HEK293 (cell line): ENCODE data around the gene CCDC69.
"Not testable (repeated sequence)": the region's sequence is repeated elsewhere in the genome, so short reads cannot be mapped to it uniquely, and the experiment has no call there.

Experiments used
- CTCF ChIA-PET: fragments of 350-600 bp; formaldehyde crosslinking; extraction: SDS; loops from one replicate; lab custom pipeline; 2021; ENCODE audit warnings: antibody characterized with exemption; lab: Yijun Ruan, JAX
- POLR2A ChIA-PET: fragments of 300-600 bp; formaldehyde crosslinking; extraction: SDS; loops from one replicate; lab custom pipeline; 2020; ENCODE audit warnings: antibody characterized with exemption, inconsistent platforms; lab: Yijun Ruan, JAX
- H3K27ac ChIP-seq: fragments of 200-500 bp; sonication (Bioruptor generic); 2 replicates; pipeline ENCODE4 v1.5.1; 2014; ENCODE audit warnings: low read depth, low read length, control low read depth, inconsistent platforms; ENCODE audit errors: extremely low read depth
- H3K36me3 ChIP-seq, 2 experiments: fragments of 200-500 bp in 1 of 2; sonication (Bioruptor generic) in 1 of 2; 1 replicate in 1 of 2; 2 replicates in 1 of 2; pipeline ENCODE4 v1.5.1; 2014 to 2017; ENCODE audit warnings: inconsistent platforms in 2 of 2, low read length in 2 of 2; ENCODE audit not compliant: control insufficient read depth in 2 of 2, insufficient read depth in 1 of 2
- H3K4me1 ChIP-seq: fragments of 200-500 bp; sonication (Bioruptor generic); 2 replicates; pipeline ENCODE4 v1.5.1; 2014; ENCODE audit warnings: mild to moderate bottlenecking, low read length, inconsistent platforms; ENCODE audit not compliant: control insufficient read depth, insufficient read depth
- H3K4me3 ChIP-seq: 2 replicates; pipeline ENCODE4 v1.5.1; 2011; ENCODE audit warnings: low read depth, mild to moderate bottlenecking, control low read depth, low read length, moderate library complexity
- H3K9me3 ChIP-seq: fragments of 200-500 bp; sonication (Bioruptor generic); 2 replicates; pipeline ENCODE4 v1.5.1; 2014; ENCODE audit warnings: low read depth, low read length, inconsistent platforms; ENCODE audit not compliant: control insufficient read depth, insufficient read depth
- EGR2 ChIP-seq: fragments of 450-650 bp; formaldehyde crosslinking; IDR thresholded peaks from 2 replicates; pipeline ENCODE4 v1.5.1; 2016; ENCODE audit warnings: low read depth, missing biosample characterization, missing genetic modification characterization
- PRDM1 ChIP-seq: fragments of 450-650 bp; formaldehyde crosslinking; IDR thresholded peaks from 2 replicates; pipeline ENCODE4; 2016; ENCODE audit warnings: missing biosample characterization, missing genetic modification characterization
- SCRT2 ChIP-seq: fragments of 450-650 bp; formaldehyde crosslinking; IDR thresholded peaks from 2 replicates; pipeline ENCODE4 v1.5.1; 2016; ENCODE audit warnings: missing biosample characterization, missing genetic modification characterization
- ZFHX2 ChIP-seq: fragments of 450-650 bp; formaldehyde crosslinking; conservative IDR thresholded peaks from 2 replicates; pipeline ENCODE4 v1.5.1; 2016; ENCODE audit warnings: missing biosample characterization, missing genetic modification characterization
- ZNF138 ChIP-seq: fragments of 450-650 bp; formaldehyde crosslinking; IDR thresholded peaks from 2 replicates; pipeline ENCODE4 v1.5.1; 2016; ENCODE audit warnings: missing biosample characterization, missing genetic modification characterization, borderline replicate concordance
- ZNF140 ChIP-seq: fragments of 450-650 bp; formaldehyde crosslinking; IDR thresholded peaks from 2 replicates; pipeline ENCODE4 v1.5.1; 2016; ENCODE audit warnings: missing biosample characterization, missing genetic modification characterization
- ZNF335 ChIP-seq: fragments of 450-650 bp; formaldehyde crosslinking; conservative IDR thresholded peaks from 2 replicates; pipeline ENCODE4 v1.5.1; 2016; ENCODE audit warnings: missing biosample characterization, missing genetic modification characterization
- ZNF501 ChIP-seq: fragments of 450-650 bp; formaldehyde crosslinking; IDR thresholded peaks from 2 replicates; pipeline ENCODE4 v1.5.1; 2016; ENCODE audit warnings: missing biosample characterization, missing genetic modification characterization
- ZNF677 ChIP-seq: fragments of 450-650 bp; IDR thresholded peaks from 2 replicates; pipeline ENCODE4 v1.5.0; 2018; ENCODE audit warnings: missing biosample characterization, mild to moderate bottlenecking, missing genetic modification characterization, moderate library complexity
- ZSCAN23 ChIP-seq: fragments of 450-650 bp; formaldehyde crosslinking; IDR thresholded peaks from 2 replicates; pipeline ENCODE4 v1.5.1; 2016; ENCODE audit warnings: missing biosample characterization, missing genetic modification characterization
- ZXDB ChIP-seq: fragments of 450-650 bp; formaldehyde crosslinking; IDR thresholded peaks from 2 replicates; pipeline ENCODE4 v1.5.1; 2016; ENCODE audit warnings: missing biosample characterization, missing genetic modification characterization
- TF ChIP-seq, protein P1 (sequence below): sonication (generic); formaldehyde crosslinking; IDR thresholded peaks from 2 replicates; pipeline ENCODE4 v1.8.1; 2022; ENCODE audit warnings: mild to moderate bottlenecking, moderate library complexity, missing genetic modification reagents
- TF ChIP-seq, protein P2 (sequence below): fragments of 450-650 bp; formaldehyde crosslinking; IDR thresholded peaks from 2 replicates; pipeline ENCODE4 v1.5.1; 2016; ENCODE audit warnings: missing biosample characterization, missing genetic modification characterization
- TF ChIP-seq, protein P3 (sequence below): fragments of 450-650 bp; formaldehyde crosslinking; IDR thresholded peaks from 2 replicates; pipeline ENCODE4 v1.5.1; 2016; ENCODE audit warnings: missing biosample characterization, missing genetic modification characterization, borderline replicate concordance

Gene CCDC69

DNA sequence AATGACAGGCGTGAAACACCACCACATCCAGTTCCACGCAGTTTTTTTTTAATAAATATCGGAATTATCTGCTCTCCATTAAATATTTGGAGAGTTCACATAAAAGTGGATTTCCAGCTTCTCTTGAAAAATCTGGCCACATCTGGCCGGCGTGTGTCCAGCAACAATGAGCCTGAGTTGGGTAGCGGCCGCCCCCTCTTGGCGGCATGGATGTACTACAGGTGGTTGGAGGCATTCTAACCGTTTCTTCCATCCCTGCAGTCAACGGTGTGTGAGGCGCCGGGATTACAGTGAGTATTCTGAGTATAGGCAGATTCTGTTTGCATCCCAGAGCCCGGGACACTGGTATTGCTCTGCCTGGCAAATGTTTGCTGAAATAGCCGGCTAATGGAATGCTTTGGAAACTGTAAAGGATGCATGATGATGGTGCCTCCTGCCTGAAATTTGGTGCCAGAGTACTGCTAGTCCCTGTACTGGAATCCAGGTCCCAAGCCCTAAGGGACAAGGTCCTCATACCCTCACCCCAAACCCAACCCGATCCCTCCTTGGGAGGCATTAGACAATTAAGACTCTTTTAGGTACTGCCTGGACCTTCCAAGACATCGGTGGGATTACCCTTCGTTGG is 15.5 kb upstream of the CCDC69 start (continued):
- TF ChIP-seq ZNF138 (no peak), ZNF335 (0 out of 2 replicates have a peak, but pooled peaks have one; percentile 23)

DNA sequence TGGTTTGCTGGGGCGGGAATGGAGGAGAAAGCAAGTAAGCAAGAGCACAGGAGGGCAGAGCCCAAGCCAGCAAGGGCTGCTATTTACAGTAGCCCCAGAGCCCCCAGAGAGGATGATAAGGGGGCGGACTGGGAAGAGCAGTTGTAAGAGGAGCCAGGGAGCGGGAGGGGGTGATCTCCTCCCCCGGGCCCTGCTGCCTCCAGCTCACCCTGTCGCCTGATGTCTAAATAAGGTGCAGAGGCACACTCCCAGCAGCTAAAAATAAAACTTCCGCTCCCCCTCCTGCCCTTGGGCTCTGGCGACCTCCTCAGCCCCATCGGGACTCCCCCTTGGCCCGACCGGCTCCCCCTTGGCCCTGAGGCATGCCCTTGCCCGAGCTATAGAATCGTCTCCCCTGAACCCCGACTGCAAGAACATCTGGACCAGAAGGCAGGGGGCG is 14.4 kb upstream of the CCDC69 start:
- ChIA-PET CTCF (interaction anchor here (0.6 to 6.6 kb wide), 22 partner anchors 8 to 1068 kb away, joined by 3 to 54 read pairs (median 5); no protein-coding TSS in a partner anchor), POLR2A (interaction anchor here (0.5 to 1.7 kb wide), 2 partner anchors 14 to 71 kb away, joined by 4 to 5 read pairs; partner anchors contain the start of gene GM2A)
- H3K27ac ChIP-seq: no peak overlapping the region
- H3K4me3 ChIP-seq: no peak overlapping the region
- no peaks in the 10 kb centered on the region for H3K9me3 ChIP-seq
- no peaks in the 10 kb centered on the region for H3K36me3 ChIP-seq
- TF ChIP-seq SCRT2 (tag by site-specific recombination) (no peak), ZNF501 (no peak), ZFHX2 (tag by site-specific recombination) (peak; percentile 56), EGR2 (tag by site-specific recombination) (peak; percentile 58)
- no peaks in the 10 kb centered on the region for H3K4me1 ChIP-seq

DNA sequence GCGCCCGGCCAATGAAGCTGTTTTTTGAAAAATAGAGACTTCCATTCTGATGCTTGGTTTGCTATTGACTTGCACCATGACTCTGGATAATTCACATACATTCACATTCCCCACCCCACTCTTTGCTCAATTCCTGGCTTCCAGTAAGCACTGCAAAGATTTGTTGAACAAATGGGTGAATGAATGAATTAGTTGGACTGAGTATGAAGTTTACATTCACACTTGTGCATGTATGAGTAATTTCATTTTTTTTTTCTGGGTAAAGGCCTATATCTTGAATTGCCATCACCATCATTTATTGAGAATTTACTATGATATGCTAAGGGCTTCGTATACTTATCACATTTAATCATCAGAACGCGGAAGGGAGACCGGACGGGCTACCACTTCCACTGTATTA is 13.8 kb upstream of the CCDC69 start:
- TF ChIP-seq ZNF677 (tag by site-specific recombination): no peak
- Histone ChIP-seq H3K4me3 (no peak overlapping the region), H3K27ac (no peak overlapping the region), H3K36me3 (no peaks in the 10 kb centered on the region), H3K4me1 (no peaks in the 10 kb centered on the region), H3K9me3 (no peaks in the 10 kb centered on the region)
- ChIA-PET POLR2A (interaction anchor here (0.5 kb wide), 1 partner anchor 70 kb away, joined by 5 read pairs; no protein-coding TSS in a partner anchor), CTCF (interaction anchor here (0.6 to 6.6 kb wide), 12 partner anchors 8 to 409 kb away, joined by 3 to 54 read pairs (median 8); no protein-coding TSS in a partner anchor)

DNA sequence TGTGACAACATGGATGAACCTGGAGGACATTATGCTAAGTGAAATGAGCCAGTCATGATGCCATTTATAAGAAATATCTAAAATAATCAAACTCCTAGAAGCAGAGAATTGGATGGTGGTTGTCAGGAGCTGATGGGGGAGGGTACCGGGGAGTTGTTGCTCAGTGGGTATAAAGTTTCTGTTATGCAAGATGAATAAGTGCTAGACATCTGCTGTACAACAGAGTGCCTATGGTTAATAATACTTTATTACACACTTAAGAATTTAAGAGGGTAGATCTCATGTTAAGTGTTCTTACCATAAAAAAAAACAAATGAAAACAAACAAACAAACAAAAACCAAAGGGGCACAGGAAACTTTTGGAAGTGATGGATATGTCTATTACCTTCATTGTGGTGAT is 13.0 kb upstream of the CCDC69 start:
- H3K9me3 ChIP-seq: no peaks in the 10 kb centered on the region
- TF ChIP-seq PRDM1 (no peak), ZSCAN23 (tag by site-specific recombination) (no peak), ZXDB (tag by site-specific recombination) (no peak), ZNF140 (tag by site-specific recombination) (no peak)
- TF ChIP-seq, protein P1, sequence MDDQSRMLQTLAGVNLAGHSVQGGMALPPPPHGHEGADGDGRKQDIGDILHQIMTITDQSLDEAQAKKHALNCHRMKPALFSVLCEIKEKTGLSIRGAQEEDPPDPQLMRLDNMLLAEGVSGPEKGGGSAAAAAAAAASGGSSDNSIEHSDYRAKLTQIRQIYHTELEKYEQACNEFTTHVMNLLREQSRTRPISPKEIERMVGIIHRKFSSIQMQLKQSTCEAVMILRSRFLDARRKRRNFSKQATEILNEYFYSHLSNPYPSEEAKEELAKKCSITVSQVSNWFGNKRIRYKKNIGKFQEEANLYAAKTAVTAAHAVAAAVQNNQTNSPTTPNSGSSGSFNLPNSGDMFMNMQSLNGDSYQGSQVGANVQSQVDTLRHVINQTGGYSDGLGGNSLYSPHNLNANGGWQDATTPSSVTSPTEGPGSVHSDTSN (CRISPR knock-in tag): no peak
- TF ChIP-seq, protein P2, sequence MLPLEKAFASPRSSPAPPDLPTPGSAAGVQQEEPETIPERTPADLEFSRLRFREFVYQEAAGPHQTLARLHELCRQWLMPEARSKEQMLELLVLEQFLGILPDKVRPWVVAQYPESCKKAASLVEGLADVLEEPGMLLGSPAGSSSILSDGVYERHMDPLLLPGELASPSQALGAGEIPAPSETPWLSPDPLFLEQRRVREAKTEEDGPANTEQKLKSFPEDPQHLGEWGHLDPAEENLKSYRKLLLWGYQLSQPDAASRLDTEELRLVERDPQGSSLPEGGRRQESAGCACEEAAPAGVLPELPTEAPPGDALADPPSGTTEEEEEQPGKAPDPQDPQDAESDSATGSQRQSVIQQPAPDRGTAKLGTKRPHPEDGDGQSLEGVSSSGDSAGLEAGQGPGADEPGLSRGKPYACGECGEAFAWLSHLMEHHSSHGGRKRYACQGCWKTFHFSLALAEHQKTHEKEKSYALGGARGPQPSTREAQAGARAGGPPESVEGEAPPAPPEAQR (tag by site-specific recombination): no peak
- TF ChIP-seq, protein P3, sequence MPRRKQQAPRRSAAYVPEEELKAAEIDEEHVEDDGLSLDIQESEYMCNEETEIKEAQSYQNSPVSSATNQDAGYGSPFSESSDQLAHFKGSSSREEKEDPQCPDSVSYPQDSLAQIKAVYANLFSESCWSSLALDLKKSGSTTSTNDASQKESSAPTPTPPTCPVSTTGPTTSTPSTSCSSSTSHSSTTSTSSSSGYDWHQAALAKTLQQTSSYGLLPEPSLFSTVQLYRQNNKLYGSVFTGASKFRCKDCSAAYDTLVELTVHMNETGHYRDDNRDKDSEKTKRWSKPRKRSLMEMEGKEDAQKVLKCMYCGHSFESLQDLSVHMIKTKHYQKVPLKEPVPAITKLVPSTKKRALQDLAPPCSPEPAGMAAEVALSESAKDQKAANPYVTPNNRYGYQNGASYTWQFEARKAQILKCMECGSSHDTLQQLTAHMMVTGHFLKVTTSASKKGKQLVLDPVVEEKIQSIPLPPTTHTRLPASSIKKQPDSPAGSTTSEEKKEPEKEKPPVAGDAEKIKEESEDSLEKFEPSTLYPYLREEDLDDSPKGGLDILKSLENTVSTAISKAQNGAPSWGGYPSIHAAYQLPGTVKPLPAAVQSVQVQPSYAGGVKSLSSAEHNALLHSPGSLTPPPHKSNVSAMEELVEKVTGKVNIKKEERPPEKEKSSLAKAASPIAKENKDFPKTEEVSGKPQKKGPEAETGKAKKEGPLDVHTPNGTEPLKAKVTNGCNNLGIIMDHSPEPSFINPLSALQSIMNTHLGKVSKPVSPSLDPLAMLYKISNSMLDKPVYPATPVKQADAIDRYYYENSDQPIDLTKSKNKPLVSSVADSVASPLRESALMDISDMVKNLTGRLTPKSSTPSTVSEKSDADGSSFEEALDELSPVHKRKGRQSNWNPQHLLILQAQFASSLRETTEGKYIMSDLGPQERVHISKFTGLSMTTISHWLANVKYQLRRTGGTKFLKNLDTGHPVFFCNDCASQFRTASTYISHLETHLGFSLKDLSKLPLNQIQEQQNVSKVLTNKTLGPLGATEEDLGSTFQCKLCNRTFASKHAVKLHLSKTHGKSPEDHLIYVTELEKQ (tag by site-specific recombination): no peak
- TF ChIP-seq, all 188 proteins: peak for 0
- no peak overlapping the region for H3K4me3 ChIP-seq
- H3K27ac ChIP-seq: no peak overlapping the region
- H3K36me3 ChIP-seq: no peaks in the 10 kb centered on the region
- CTCF ChIA-PET: interaction anchor here (0.6 to 6.6 kb wide), 6 partner anchors 29 to 410 kb away, joined by 3 to 54 read pairs (median 4); no protein-coding TSS in a partner anchor
- H3K4me1 ChIP-seq: no peaks in the 10 kb centered on the region
- POLR2A ChIA-PET: interaction anchor here (0.7 kb wide), 1 partner anchor 211 kb away, joined by 3 read pairs; no protein-coding TSS in a partner anchor

DNA sequence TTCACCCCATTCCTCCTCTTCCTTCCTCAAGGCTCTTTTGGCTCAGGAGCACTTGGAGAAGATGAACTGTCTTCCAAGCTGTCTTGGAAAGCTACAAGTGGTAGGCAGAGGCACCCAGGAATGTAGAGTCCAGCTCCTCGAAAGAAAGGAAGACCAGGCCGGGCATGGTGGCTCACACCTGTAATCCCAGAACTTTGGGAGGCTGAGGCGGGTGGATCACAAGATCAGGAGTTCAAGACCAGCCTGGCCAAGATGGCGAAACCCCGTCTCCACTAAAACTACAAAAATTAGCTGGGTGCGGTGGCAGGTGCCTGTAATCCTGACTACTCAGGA is 11.3 kb upstream of the CCDC69 start:
- H3K27ac ChIP-seq, H3K4me3 ChIP-seq, H3K36me3 ChIP-seq, H3K4me1 ChIP-seq, H3K9me3 ChIP-seq: not testable (repeated sequence)
- POLR2A ChIA-PET: interaction anchor here (0.8 to 1.5 kb wide), 2 partner anchors 11 to 17 kb away, joined by 3 to 5 read pairs; partner anchors contain the start of genes CCDC69 and GM2A
- CTCF ChIA-PET: interaction anchor here (0.6 to 0.9 kb wide), 2 partner anchors 110 to 382 kb away, joined by 3 read pairs; no protein-coding TSS in a partner anchor
